Measurements from ENCODE around the gene FOXP4.

DNA sequence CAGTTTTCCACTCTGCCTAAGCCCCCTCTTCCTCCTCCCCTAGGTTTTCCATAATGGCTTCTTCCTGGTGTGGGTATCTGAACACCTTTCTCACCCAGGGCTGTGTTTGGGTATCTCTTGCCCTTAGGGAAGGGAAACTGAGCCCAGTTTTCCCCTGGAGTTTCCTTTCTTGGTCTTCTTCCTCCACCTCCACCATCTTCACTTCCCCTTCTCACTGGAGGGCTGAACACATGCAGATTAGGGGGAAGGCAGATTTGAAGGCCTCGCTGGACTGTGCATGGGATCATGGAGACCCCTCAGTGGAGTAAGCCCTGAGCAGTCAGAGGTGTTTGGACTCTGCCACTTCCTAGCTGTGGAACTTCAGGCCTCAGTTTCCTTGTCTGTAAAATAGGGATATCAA is 27.8 kb downstream of the FOXP4 start:
- TF ChIP-seq, protein P1, sequence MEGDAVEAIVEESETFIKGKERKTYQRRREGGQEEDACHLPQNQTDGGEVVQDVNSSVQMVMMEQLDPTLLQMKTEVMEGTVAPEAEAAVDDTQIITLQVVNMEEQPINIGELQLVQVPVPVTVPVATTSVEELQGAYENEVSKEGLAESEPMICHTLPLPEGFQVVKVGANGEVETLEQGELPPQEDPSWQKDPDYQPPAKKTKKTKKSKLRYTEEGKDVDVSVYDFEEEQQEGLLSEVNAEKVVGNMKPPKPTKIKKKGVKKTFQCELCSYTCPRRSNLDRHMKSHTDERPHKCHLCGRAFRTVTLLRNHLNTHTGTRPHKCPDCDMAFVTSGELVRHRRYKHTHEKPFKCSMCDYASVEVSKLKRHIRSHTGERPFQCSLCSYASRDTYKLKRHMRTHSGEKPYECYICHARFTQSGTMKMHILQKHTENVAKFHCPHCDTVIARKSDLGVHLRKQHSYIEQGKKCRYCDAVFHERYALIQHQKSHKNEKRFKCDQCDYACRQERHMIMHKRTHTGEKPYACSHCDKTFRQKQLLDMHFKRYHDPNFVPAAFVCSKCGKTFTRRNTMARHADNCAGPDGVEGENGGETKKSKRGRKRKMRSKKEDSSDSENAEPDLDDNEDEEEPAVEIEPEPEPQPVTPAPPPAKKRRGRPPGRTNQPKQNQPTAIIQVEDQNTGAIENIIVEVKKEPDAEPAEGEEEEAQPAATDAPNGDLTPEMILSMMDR (IDR thresholded peaks at IDR 0.05; ENCODE audit: low read depth, low read length, missing input control): no peak
- TF ChIP-seq HNF4G (IDR thresholded peaks at IDR 0.05) (no peak), TAF1 (conservative IDR thresholded peaks at IDR 0.05) (no peak), RAD21 (IDR thresholded peaks at IDR 0.05) (no peak), HNF4A (conservative IDR thresholded peaks at IDR 0.05) (no peak), FOXA1 (IDR thresholded peaks at IDR 0.05) (no peak), RXRA (IDR thresholded peaks at IDR 0.05) (no peak)
- TF ChIP-seq, protein P2, sequence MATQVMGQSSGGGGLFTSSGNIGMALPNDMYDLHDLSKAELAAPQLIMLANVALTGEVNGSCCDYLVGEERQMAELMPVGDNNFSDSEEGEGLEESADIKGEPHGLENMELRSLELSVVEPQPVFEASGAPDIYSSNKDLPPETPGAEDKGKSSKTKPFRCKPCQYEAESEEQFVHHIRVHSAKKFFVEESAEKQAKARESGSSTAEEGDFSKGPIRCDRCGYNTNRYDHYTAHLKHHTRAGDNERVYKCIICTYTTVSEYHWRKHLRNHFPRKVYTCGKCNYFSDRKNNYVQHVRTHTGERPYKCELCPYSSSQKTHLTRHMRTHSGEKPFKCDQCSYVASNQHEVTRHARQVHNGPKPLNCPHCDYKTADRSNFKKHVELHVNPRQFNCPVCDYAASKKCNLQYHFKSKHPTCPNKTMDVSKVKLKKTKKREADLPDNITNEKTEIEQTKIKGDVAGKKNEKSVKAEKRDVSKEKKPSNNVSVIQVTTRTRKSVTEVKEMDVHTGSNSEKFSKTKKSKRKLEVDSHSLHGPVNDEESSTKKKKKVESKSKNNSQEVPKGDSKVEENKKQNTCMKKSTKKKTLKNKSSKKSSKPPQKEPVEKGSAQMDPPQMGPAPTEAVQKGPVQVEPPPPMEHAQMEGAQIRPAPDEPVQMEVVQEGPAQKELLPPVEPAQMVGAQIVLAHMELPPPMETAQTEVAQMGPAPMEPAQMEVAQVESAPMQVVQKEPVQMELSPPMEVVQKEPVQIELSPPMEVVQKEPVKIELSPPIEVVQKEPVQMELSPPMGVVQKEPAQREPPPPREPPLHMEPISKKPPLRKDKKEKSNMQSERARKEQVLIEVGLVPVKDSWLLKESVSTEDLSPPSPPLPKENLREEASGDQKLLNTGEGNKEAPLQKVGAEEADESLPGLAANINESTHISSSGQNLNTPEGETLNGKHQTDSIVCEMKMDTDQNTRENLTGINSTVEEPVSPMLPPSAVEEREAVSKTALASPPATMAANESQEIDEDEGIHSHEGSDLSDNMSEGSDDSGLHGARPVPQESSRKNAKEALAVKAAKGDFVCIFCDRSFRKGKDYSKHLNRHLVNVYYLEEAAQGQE (IDR thresholded peaks at IDR 0.05): no peak

Measured in liver (tissue), 3 donors.